Smooth muscle cell (in vitro differentiated cells): Measurements from ENCODE around the gene RAB36. TPM values are rescaled to one million over a fixed set of nuclear protein-coding genes. Genes with fewer than 3 reads are reported as not detected.

ENCODE experiments used
- DNase-seq: peaks from one replicate; lab custom pipeline; 2025; ENCODE audit not compliant: unreplicated experiment; lab: John Stamatoyannopoulos, UW
- H2AFZ ChIP-seq: fragments of 200-600 bp; sonication (generic); 2 replicates; pipeline ENCODE4 v1.6.0; 2016; ENCODE audit warnings: antibody characterized with exemption, low read depth, mild to moderate bottlenecking
- H3F3A ChIP-seq: fragments of 200-600 bp; sonication (generic); 2 replicates; pipeline ENCODE4 v1.6.0; 2017; ENCODE audit warnings: antibody characterized with exemption, low read depth
- H3K27ac ChIP-seq: fragments of 200-600 bp; sonication (generic); 2 replicates; pipeline ENCODE4 v1.5.1; 2016; ENCODE audit warnings: low read depth, mild to moderate bottlenecking
- H3K27me3 ChIP-seq: fragments of 200-600 bp; sonication (generic); 2 replicates; pipeline ENCODE4 v1.6.1; 2016; ENCODE audit warnings: low read depth, mild to moderate bottlenecking
- H3K36me3 ChIP-seq: fragments of 200-600 bp; sonication (generic); 2 replicates; pipeline ENCODE4 v1.5.1; 2016; ENCODE audit warnings: low read depth
- H3K4me1 ChIP-seq: fragments of 200-600 bp; sonication (generic); 2 replicates; pipeline ENCODE4 v1.5.1; 2016; ENCODE audit warnings: low read depth
- H3K4me2 ChIP-seq: fragments of 200-600 bp; sonication (generic); 2 replicates; pipeline ENCODE4 v1.6.0; 2016; ENCODE audit warnings: mild to moderate bottlenecking
- H3K4me3 ChIP-seq: fragments of 200-600 bp; sonication (generic); 2 replicates; pipeline ENCODE4 v1.5.1; 2016; ENCODE audit warnings: mild to moderate bottlenecking
- H3K79me2 ChIP-seq: fragments of 200-600 bp; sonication (generic); 2 replicates; pipeline ENCODE4 v1.6.0; 2016; ENCODE audit warnings: low read depth, mild to moderate bottlenecking
- H3K9ac ChIP-seq: fragments of 200-600 bp; sonication (generic); 2 replicates; pipeline ENCODE4 v1.6.0; 2016; ENCODE audit warnings: low read depth
- H3K9me3 ChIP-seq: fragments of 200-600 bp; sonication (generic); replicated peaks from 2 replicates; pipeline ENCODE4 v1.5.1; 2016; ENCODE audit warnings: low read depth
- H4K20me1 ChIP-seq: fragments of 200-600 bp; sonication (generic); 2 replicates; pipeline ENCODE4 v1.6.0; 2016; ENCODE audit warnings: low read depth
- WGBS: methylation state at CpG from one replicate; pipeline ENCODE4 v1.1.7; 2016; ENCODE audit warnings: low lambda C conversion rate; 5-methylcytosine and 5-hydroxymethylcytosine counted together
- polyA plus RNA-seq: library from polyadenylated mRNA; unstranded; fragments of >200 nt; fragmentation: Nextera tagmentation; extraction: Ambion mirVana; gene quantifications from 2 replicates; pipeline ENCODE4 v1.2.1, GENCODE V29; 2016
- total RNA-seq: library from RNA; depleted of rRNA; stranded (reverse); fragments of >200 nt; gene quantifications from 2 replicates; pipeline ENCODE4 v1.2.3, GENCODE V29; 2014
- TF ChIP-seq, protein P1 (sequence below): fragments of 200-600 bp; sonication (generic); IDR thresholded peaks from 2 replicates; pipeline ENCODE4 v1.5.1; 2017; ENCODE audit warnings: borderline replicate concordance, mild to moderate bottlenecking, antibody characterized with exemption; ENCODE audit not compliant: insufficient read depth, poor library complexity, severe bottlenecking

RAB36 gene
- total and polyA plus RNA-seq, 2 experiments from 2014 or later: 1.9 to 2.0 TPM

GRCh38 chr22:23119494-23120414 lies 25.5 kb upstream of the RAB36 start:
- Histone ChIP-seq H2AFZ (no peak overlapping the region), H3K27me3 (no peaks in the 10 kb centered on the region), H3K9me3 (no peaks in the 10 kb centered on the region), H3K36me3 (no peaks in the 10 kb centered on the region), H4K20me1 (no peaks in the 10 kb centered on the region), H3K4me1 (no peaks in the 10 kb centered on the region), H3K4me2 (no peak overlapping the region), H3K79me2 (no peaks in the 10 kb centered on the region), H3K4me3 (no peak overlapping the region), H3K27ac (no peak overlapping the region), H3K9ac (no peak overlapping the region), H3F3A (no peaks in the 10 kb centered on the region)
- DNase-seq: no peak
- TF ChIP-seq, protein P1, sequence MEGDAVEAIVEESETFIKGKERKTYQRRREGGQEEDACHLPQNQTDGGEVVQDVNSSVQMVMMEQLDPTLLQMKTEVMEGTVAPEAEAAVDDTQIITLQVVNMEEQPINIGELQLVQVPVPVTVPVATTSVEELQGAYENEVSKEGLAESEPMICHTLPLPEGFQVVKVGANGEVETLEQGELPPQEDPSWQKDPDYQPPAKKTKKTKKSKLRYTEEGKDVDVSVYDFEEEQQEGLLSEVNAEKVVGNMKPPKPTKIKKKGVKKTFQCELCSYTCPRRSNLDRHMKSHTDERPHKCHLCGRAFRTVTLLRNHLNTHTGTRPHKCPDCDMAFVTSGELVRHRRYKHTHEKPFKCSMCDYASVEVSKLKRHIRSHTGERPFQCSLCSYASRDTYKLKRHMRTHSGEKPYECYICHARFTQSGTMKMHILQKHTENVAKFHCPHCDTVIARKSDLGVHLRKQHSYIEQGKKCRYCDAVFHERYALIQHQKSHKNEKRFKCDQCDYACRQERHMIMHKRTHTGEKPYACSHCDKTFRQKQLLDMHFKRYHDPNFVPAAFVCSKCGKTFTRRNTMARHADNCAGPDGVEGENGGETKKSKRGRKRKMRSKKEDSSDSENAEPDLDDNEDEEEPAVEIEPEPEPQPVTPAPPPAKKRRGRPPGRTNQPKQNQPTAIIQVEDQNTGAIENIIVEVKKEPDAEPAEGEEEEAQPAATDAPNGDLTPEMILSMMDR: no peak
- 85% methylated on average over 15 of the region's 15 CpGs for WGBS

- H3K79me2 ChIP-seq: no peaks in the 10 kb centered on the region
- no peak overlapping the region for H3K4me2 ChIP-seq
- no peak overlapping the region for H3K4me3 ChIP-seq
- no peak overlapping the region for H2AFZ ChIP-seq
- H3K27ac ChIP-seq: no peak overlapping the region
- TF ChIP-seq, protein P1: no peak
- no peaks in the 10 kb centered on the region for H3K9me3 ChIP-seq
- H3K9ac ChIP-seq: no peak overlapping the region
- no peaks in the 10 kb centered on the region for H3K36me3 ChIP-seq
- H4K20me1 ChIP-seq: no peaks in the 10 kb centered on the region
- WGBS: 97% methylated on average over 7 of the region's 7 CpGs
- H3F3A ChIP-seq: no peaks in the 10 kb centered on the region
- DNase-seq: no peak
- no peaks in the 10 kb centered on the region for H3K4me1 ChIP-seq
- H3K27me3 ChIP-seq: no peaks in the 10 kb centered on the region
Observed at GRCh38 chr22:23120415-23120899, 24.8 kb upstream of the RAB36 start.

DNA sequence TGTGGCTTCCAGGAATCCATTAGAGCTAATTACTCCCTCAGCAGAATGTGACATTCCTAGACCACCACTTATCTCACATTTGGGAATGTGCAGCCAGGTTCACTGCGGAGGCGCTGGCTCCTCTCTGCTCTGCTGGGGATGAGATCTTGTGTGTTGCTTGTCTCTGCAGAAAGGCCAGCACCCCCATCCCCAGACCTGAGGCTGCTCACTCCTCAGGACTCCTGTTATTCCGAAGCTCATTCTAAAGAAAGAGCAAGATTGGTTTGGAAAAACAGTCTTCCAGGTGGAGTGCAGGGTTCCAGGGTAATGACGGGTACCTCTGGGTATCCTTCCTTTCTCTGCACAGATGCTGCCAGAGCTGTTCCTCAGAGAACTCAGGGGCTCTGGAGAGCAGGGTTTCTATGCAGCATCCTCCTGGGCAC lies 24.3 kb upstream of the RAB36 start:
- H3K9ac ChIP-seq: no peak overlapping the region
- no peak overlapping the region for H3K4me3 ChIP-seq
- no peaks in the 10 kb centered on the region for H3F3A ChIP-seq
- no peaks in the 10 kb centered on the region for H4K20me1 ChIP-seq
- no peaks in the 10 kb centered on the region for H3K9me3 ChIP-seq
- no peaks in the 10 kb centered on the region for H3K27me3 ChIP-seq
- TF ChIP-seq, protein P1: no peak
- no peak overlapping the region for H3K27ac ChIP-seq
- no peak overlapping the region for H3K4me2 ChIP-seq
- H2AFZ ChIP-seq: no peak overlapping the region
- no peaks in the 10 kb centered on the region for H3K4me1 ChIP-seq
- DNase-seq: no peak
- H3K79me2 ChIP-seq: no peaks in the 10 kb centered on the region
- no peaks in the 10 kb centered on the region for H3K36me3 ChIP-seq
- WGBS: 72% methylated on average over 4 of the region's 4 CpGs
